GM21367 (cell line): Measurements from ENCODE around the gene CLCN3.
A peak's percentile ranks its signal among the peaks of the same experiment; 100 is the strongest.
"Not testable (repeated sequence)": the region's sequence is repeated elsewhere in the genome, so short reads cannot be mapped to it uniquely, and the experiment has no call there.

Source experiments
- ATAC-seq: cut with Tn5 transposase; IDR thresholded peaks from one replicate; pipeline ENCODE4 v1.9.1; 2021; ENCODE audit not compliant: unreplicated experiment

The CLCN3 gene

GRCh38 chr4:169689681-169690080, 69.3 kb downstream of the CLCN3 start:
- ATAC-seq, result no peak

GRCh38 chr4:169690787-169691186, 70.4 kb downstream of the CLCN3 start:
- no peak for ATAC-seq

- ATAC-seq, result no peak
Observed at GRCh38 chr4:169698331-169698730, 78.0 kb downstream of the CLCN3 start.

GRCh38 chr4:169707958-169708643, 87.7 kb downstream of the CLCN3 start:
- ATAC-seq, result no peak

- no peak for ATAC-seq
Observed at GRCh38 chr4:169715826-169716225, 95.4 kb downstream of the CLCN3 start.

GRCh38 chr4:169716677-169717076, 96.3 kb downstream of the CLCN3 start:
- ATAC-seq, result no peak

- no peak for ATAC-seq
Observed at GRCh38 chr4:169720529-169720928, 100.2 kb downstream of the CLCN3 start.

- no peak for ATAC-seq
Observed at GRCh38 chr4:169723207-169723965, 103.0 kb downstream of the CLCN3 start.

GRCh38 chr4:169724260-169724659, 103.9 kb downstream of the CLCN3 start:
- ATAC-seq, result no peak

GRCh38 chr4:169727616-169728015, 107.2 kb downstream of the CLCN3 start:
- no peak for ATAC-seq

GRCh38 chr4:169730564-169730963, 110.2 kb downstream of the CLCN3 start:
- ATAC-seq, result no peak

GRCh38 chr4:169738604-169739003, 118.2 kb downstream of the CLCN3 start:
- not testable (repeated sequence) for ATAC-seq

- ATAC-seq, result no peak
Observed at GRCh38 chr4:169741569-169741968, 121.2 kb downstream of the CLCN3 start.

GRCh38 chr4:169744601-169745000, 124.2 kb downstream of the CLCN3 start:
- ATAC-seq, result no peak

- no peak for ATAC-seq
Observed at GRCh38 chr4:169745291-169745690, 124.9 kb downstream of the CLCN3 start.

- peak; percentile 25 for ATAC-seq
Observed at GRCh38 chr4:169756971-169757574, 136.7 kb downstream of the CLCN3 start.

- peak; percentile 93 for ATAC-seq
Observed at GRCh38 chr4:169757575-169758184, 137.3 kb downstream of the CLCN3 start, which contains the start of gene HPF1. Gene HPF1, minus strand, starts transcription at chr4:169757944. Its CDS starts 67 bp downstream, at chr4:169757877.

GRCh38 chr4:169758401-169758962, 138.1 kb downstream of the CLCN3 start:
- no peak for ATAC-seq

GRCh38 chr4:169761846-169762245, 141.5 kb downstream of the CLCN3 start:
- no peak for ATAC-seq

- ATAC-seq, result no peak
Observed at GRCh38 chr4:169765835-169766234, 145.5 kb downstream of the CLCN3 start.

GRCh38 chr4:169766741-169767140, 146.4 kb downstream of the CLCN3 start:
- ATAC-seq, result no peak
